ENCODE data around the gene UGP2. TPM values are rescaled to one million over a fixed set of nuclear protein-coding genes. Genes with fewer than 3 reads are reported as not detected.

UGP2 gene
- total RNA-seq, 1 experiment from 2014 or later: 134 TPM

DNA sequence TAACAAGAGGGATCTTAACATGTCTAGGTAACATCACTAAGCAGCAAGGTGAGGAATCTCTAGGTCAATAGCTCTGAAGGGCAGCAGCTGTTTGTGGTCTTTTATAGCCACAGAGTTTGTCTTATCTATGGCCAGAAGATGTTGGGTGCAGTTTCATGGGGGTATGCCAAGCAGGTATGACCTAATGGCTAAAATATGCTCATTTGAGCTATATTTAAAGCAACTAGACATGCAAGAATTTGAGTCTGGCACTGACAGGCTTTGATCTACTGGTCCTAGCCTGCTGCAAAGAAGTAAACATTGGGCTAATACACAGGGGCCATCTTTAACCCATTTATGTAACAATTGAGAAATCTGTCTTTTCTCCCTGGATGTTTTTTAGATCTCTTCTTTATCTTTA, 13.9 kb upstream of the UGP2 start:
- H3K36me3 Mint-ChIP-seq (ENCODE audit: insufficient read depth, unreplicated experiment): no peaks in the 10 kb centered on the region
- CTCF ChIA-PET: interaction anchor here (0.7 to 1.1 kb wide), 4 partner anchors 14 to 810 kb away, joined by 3 to 8 read pairs (median 4); partner anchors contain the start of gene UGP2
- H3K4me3 Mint-ChIP-seq (ENCODE audit: low read depth, unreplicated experiment): no peak overlapping the region
- TF ChIP-seq, protein P1, sequence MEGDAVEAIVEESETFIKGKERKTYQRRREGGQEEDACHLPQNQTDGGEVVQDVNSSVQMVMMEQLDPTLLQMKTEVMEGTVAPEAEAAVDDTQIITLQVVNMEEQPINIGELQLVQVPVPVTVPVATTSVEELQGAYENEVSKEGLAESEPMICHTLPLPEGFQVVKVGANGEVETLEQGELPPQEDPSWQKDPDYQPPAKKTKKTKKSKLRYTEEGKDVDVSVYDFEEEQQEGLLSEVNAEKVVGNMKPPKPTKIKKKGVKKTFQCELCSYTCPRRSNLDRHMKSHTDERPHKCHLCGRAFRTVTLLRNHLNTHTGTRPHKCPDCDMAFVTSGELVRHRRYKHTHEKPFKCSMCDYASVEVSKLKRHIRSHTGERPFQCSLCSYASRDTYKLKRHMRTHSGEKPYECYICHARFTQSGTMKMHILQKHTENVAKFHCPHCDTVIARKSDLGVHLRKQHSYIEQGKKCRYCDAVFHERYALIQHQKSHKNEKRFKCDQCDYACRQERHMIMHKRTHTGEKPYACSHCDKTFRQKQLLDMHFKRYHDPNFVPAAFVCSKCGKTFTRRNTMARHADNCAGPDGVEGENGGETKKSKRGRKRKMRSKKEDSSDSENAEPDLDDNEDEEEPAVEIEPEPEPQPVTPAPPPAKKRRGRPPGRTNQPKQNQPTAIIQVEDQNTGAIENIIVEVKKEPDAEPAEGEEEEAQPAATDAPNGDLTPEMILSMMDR (IDR thresholded peaks at IDR 0.05; ENCODE audit: unreplicated experiment): no peak
- H3K4me1 Mint-ChIP-seq (ENCODE audit: low read depth, unreplicated experiment): peaks cover 11% of the 10 kb centered on the region
- H3K9me3 Mint-ChIP-seq (ENCODE audit: low read depth, unreplicated experiment): no peaks in the 10 kb centered on the region
- BruUV-seq (replicated peaks): no TSS peak
- H3K27ac Mint-ChIP-seq (ENCODE audit: unreplicated experiment): no peak overlapping the region
- intact Hi-C loops (cut with micrococcal nuclease; ENCODE audit: unreplicated experiment): no loop called here
- no peaks in the 10 kb centered on the region for H3K27me3 Mint-ChIP-seq (ENCODE audit: unreplicated experiment)
- no peak for DNase-seq

DNA sequence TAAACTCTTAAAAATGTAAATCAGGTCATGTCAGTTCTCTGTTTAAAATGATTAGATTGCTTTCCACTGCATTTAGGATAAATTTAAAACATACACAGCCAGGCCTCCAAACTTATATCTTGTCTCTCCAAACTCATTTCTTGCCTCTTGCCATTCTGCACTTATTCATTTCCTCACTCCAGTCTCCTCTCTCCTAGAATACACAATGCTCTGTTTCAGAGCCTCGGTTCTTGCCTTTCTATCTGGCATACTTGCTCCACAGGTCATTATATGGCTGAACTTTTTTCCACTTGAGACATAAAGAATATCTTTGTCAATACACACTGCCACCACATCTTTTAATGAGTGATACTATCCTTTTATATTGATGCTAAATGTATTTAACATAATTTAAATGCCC, 10.5 kb upstream of the UGP2 start:
- Mint-ChIP-seq H3K4me1 (ENCODE audit: low read depth, unreplicated experiment) (peaks cover 13% of the 10 kb centered on the region), H3K36me3 (ENCODE audit: insufficient read depth, unreplicated experiment) (no peaks in the 10 kb centered on the region), H3K9me3 (ENCODE audit: low read depth, unreplicated experiment) (no peaks in the 10 kb centered on the region), H3K27ac (ENCODE audit: unreplicated experiment) (no peak overlapping the region), H3K4me3 (ENCODE audit: low read depth, unreplicated experiment) (no peak overlapping the region), H3K27me3 (ENCODE audit: unreplicated experiment) (no peaks in the 10 kb centered on the region)
- CTCF ChIA-PET: no interaction called here
- no peak for DNase-seq
- TF ChIP-seq, protein P1 (IDR thresholded peaks at IDR 0.05; ENCODE audit: unreplicated experiment): no peak
- intact Hi-C loops (cut with micrococcal nuclease; ENCODE audit: unreplicated experiment): no loop called here
- no TSS peak for BruUV-seq (replicated peaks)

DNA sequence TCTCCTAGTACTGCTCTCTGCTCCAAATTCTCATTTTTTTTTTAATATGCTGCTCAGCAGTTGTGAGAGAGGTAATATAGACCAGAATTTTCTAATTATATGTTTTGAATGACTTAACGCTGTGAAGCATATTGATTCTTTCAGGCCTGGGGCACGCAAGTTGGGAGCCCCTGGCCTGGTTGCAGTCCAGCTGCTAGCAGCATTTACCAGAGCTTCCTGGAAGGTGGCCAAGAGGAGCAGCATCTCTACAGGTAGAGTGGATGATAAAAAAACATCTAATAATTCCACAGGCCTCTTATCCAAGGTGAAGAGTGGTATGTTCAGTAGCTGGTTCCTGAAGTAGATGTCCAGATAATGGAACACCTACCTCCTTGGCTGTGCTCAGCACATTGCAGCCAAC, 7.3 kb upstream of the UGP2 start:
- Mint-ChIP-seq H3K27me3 (ENCODE audit: unreplicated experiment) (no peaks in the 10 kb centered on the region), H3K4me3 (ENCODE audit: low read depth, unreplicated experiment) (no peak overlapping the region), H3K4me1 (ENCODE audit: low read depth, unreplicated experiment) (peaks cover 28% of the 10 kb centered on the region), H3K36me3 (ENCODE audit: insufficient read depth, unreplicated experiment) (no peaks in the 10 kb centered on the region), H3K9me3 (ENCODE audit: low read depth, unreplicated experiment) (no peaks in the 10 kb centered on the region), H3K27ac (ENCODE audit: unreplicated experiment) (no peak overlapping the region)
- TF ChIP-seq, protein P1 (IDR thresholded peaks at IDR 0.05; ENCODE audit: unreplicated experiment): no peak
- no TSS peak for BruUV-seq (replicated peaks)
- CTCF ChIA-PET: interaction anchor here (0.5 kb wide), 1 partner anchor 185 kb away, joined by 4 read pairs; the partner anchor contains the start of gene VPS54
- no peak for DNase-seq
- intact Hi-C loops (cut with micrococcal nuclease; ENCODE audit: unreplicated experiment): no loop called here

DNA sequence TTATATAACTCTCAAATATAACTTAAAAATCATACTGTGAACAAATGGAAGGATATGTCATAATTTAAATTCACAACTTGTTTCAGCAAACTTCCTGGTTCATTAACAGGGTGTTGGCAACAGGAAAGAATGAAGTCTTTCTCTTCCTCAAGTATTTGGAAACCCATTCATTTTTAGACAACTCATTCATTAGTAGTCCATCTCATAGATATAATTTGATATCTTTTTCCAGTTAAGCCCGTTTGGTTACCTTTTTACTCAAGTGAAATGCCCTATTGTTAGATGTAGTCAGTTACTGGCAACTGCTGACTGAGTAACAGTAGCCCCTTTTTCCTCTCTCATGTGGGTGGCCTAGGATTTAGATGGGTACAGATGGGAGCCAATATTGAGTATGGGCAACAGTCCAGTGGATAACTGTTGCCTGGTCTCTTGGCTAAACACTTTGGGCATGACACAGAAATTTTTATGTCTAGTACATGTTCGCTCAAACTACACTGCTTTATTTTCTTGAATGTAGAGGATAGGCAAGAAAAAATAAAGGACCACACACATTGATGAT, 4.6 kb upstream of the UGP2 start:
- TF ChIP-seq, protein P1 (IDR thresholded peaks at IDR 0.05; ENCODE audit: unreplicated experiment): no peak
- intact Hi-C loops (cut with micrococcal nuclease; ENCODE audit: unreplicated experiment): no loop called here
- Mint-ChIP-seq H3K4me1 (ENCODE audit: low read depth, unreplicated experiment) (peaks cover 28% of the 10 kb centered on the region), H3K36me3 (ENCODE audit: insufficient read depth, unreplicated experiment) (peaks cover 24% of the 10 kb centered on the region), H3K27ac (ENCODE audit: unreplicated experiment) (peak overlapping the region; percentile 44), H3K4me3 (ENCODE audit: low read depth, unreplicated experiment) (peak overlapping the region; percentile 37), H3K9me3 (ENCODE audit: low read depth, unreplicated experiment) (no peaks in the 10 kb centered on the region), H3K27me3 (ENCODE audit: unreplicated experiment) (no peaks in the 10 kb centered on the region)
- BruUV-seq (replicated peaks): no TSS peak
- DNase-seq: no peak
- CTCF ChIA-PET: no interaction called here
